ENCODE results near the gene ANKS1B.

The ANKS1B gene

GRCh38 chr12:98908866-98909265 is 1075.9 kb downstream of the ANKS1B start:
- no peak for DNase-seq

GRCh38 chr12:98903875-98904274 is 1080.9 kb downstream of the ANKS1B start:
- DNase-seq: no peak

GRCh38 chr12:98901189-98901588 is 1083.5 kb downstream of the ANKS1B start:
- DNase-seq: no peak

GRCh38 chr12:98896938-98897337 is 1087.8 kb downstream of the ANKS1B start:
- no peak for DNase-seq

- DNase-seq: no peak
Measured at GRCh38 chr12:98895086-98895651, 1089.6 kb downstream of the ANKS1B start.

- DNase-seq: no peak
Measured at GRCh38 chr12:98894412-98895085, 1090.2 kb downstream of the ANKS1B start.

GRCh38 chr12:98893675-98894411 is 1090.9 kb downstream of the ANKS1B start:
- DNase-seq: no peak

GRCh38 chr12:98893126-98893674 is 1091.5 kb downstream of the ANKS1B start:
- DNase-seq: no peak

GRCh38 chr12:98885778-98886177 is 1099.0 kb downstream of the ANKS1B start:
- no peak for DNase-seq

GRCh38 chr12:98883231-98883630 is 1101.5 kb downstream of the ANKS1B start:
- no peak for DNase-seq

GRCh38 chr12:98882526-98882925 is 1102.2 kb downstream of the ANKS1B start:
- DNase-seq: no peak

- DNase-seq: no peak
Measured at GRCh38 chr12:98873776-98874175, 1111.0 kb downstream of the ANKS1B start.

- DNase-seq: no peak
Measured at GRCh38 chr12:98870504-98870903, 1114.2 kb downstream of the ANKS1B start.

- DNase-seq: no peak
Measured at GRCh38 chr12:98869886-98870503, 1114.7 kb downstream of the ANKS1B start.

- DNase-seq: no peak
Measured at GRCh38 chr12:98868538-98868937, 1116.2 kb downstream of the ANKS1B start.

- DNase-seq: no peak
Measured at GRCh38 chr12:98868076-98868475, 1116.7 kb downstream of the ANKS1B start.

GRCh38 chr12:98864363-98864762 is 1120.4 kb downstream of the ANKS1B start:
- no peak for DNase-seq

- DNase-seq: no peak
Measured at GRCh38 chr12:98863167-98863566, 1121.6 kb downstream of the ANKS1B start.

GRCh38 chr12:98861251-98861650 is 1123.5 kb downstream of the ANKS1B start:
- no peak for DNase-seq

GRCh38 chr12:98856897-98857540 is 1127.7 kb downstream of the ANKS1B start:
- DNase-seq: peak in 1 of 4 experiments; percentile 1

- no peak for DNase-seq
Measured at GRCh38 chr12:98852181-98852580, 1132.6 kb downstream of the ANKS1B start.

GRCh38 chr12:98847242-98847641 is 1137.5 kb downstream of the ANKS1B start:
- no peak for DNase-seq

- DNase-seq: no peak
Measured at GRCh38 chr12:98845957-98846356, 1138.8 kb downstream of the ANKS1B start.

Data from suppressor macrophage (primary cell).